Stimulated activated CD8-positive, alpha-beta memory T cell treated with anti-CD3 and anti-CD28 coated beads, Interleukin-7, amount 100 ng/mL, for 1 hour (primary cell): Measurements from ENCODE around the gene NPAP1.
"Not testable (repeated sequence)": the region's sequence is repeated elsewhere in the genome, so short reads cannot be mapped to it uniquely, and the experiment has no call there.

Source experiments
- DNase-seq, 2 donors: peaks; one replicate each; pipeline ENCODE4 v3.0.0-alpha.2; 2020; ENCODE audit warnings: low read depth in 2 of 2

Gene NPAP1

DNA sequence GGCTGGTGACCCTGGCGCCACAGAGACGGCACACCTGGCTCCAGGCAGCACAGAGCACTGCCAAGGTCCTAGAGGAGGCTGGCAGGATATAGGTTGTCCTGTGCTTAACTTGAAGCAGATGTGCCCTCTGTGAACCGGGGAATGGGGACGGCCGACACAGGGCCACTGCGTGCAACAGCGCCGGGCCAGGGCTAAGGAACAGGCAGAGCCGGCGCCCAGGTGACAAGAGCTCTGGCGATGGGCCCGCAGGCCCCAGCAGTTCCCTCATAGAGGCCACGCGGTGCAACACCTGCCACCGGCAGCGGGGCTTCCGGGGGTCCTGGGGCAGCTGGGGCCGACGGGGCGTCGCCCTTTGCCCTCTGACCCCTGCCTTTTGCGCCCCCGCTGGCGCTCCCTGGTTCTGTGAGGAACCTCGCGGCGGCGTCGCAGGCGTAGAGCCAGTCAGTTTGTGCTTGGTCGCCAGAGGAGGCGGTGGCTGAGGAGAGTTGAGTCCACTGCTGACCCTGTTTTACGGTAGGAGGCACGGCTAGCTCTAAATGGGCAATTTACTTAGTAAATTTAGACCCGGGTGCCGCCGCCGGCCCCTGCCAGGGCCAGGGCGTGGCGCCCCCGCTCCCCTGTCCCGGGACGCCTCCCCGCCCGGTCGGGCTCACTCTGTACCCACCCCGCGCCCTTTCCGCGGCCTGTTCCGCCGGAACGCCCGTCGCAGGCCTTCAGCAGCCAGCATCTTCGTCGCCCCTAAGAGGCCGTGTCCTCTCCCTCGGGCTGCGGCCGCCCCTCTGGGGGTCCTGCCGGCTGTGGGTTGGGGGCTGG is at the start of gene NPAP1:
Gene NPAP1, plus strand, starts transcription at position 444 of the 813 bp plus-strand sequence. Its CDS starts 93 bp downstream, at position 537.
- no peak for DNase-seq

- DNase-seq = no peak
Measured at GRCh38 chr15:24627443-24627842, 48.1 kb upstream of the NPAP1 start.

GRCh38 chr15:24633082-24633481 is 42.5 kb upstream of the NPAP1 start:
- no peak for DNase-seq

DNA sequence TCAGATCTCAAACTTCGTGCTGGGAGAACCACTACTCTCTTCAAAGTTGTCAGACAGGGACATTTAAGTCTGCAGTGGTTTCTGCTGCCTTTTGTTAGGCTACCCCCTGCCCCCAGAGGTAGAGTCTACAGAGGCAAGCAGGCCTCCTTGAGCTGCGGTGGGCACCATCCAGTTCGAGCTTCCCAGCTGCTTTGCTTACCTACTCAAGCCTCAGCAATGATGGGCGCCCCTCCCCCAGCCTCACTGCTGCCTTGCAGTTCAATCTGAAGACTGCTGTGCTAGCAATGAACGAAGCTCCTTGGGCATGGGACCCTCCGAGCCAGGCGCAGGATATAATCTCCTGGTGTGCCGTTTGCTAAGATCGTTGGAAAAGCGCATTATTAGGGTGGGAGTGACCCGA is 36.2 kb upstream of the NPAP1 start:
- not testable (repeated sequence) for DNase-seq

DNA sequence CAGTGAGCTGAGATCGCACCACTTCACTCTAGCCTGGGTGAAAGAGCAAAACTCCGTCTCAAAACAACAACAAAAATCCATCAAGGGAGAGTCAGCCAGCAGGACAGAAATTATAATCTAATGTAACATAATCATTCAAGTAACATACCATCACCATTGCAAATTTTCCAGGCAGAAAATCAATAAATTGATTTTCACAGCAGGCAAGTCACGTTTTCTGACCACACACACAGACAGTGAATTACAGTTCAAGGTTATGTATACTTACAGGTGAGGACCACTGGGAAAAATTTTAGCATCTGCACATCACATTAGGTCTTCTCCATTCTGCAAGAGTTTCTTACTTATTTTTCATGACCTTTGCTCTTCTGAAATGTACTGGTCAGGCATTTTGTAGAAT is 29.9 kb upstream of the NPAP1 start:
- DNase-seq = no peak

DNA sequence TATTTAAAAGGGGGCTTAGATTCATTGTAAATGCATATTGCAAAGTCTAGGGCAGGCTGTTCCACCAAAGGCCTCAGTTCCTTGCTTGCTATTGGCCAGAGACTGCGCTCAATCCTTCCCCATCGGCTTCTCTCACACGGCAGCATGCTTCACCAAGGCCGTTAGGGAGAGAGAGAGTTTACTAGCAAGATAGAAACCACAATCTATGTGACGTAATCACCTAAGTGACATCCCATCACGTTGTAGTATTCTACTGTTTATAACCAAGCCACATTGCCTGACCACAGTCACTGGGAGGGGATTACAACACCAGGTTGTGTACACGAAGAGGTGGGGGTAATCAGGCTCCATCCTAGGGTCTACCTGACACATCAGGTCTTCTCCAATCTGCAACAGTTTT is 16.0 kb upstream of the NPAP1 start:
- DNase-seq = no peak

DNA sequence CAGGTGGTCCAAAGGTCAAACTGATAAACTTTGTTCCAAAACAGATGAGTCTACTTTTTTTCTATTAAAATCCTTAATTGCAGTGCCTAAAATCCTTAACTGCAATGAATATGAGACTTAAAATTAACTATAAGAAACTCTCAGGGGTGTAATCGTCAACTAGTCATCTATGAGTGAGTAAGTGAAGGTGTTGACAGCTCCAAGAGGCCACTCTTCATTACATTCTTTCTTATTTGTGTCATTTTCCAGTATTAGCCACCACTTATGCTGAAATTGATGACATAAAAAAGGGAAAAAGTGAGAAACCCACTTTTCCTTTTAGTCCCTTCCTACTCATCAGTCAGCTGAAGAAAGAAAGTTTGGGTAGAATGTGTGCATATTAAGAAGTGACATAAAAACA is 12.6 kb upstream of the NPAP1 start:
- no peak for DNase-seq

DNA sequence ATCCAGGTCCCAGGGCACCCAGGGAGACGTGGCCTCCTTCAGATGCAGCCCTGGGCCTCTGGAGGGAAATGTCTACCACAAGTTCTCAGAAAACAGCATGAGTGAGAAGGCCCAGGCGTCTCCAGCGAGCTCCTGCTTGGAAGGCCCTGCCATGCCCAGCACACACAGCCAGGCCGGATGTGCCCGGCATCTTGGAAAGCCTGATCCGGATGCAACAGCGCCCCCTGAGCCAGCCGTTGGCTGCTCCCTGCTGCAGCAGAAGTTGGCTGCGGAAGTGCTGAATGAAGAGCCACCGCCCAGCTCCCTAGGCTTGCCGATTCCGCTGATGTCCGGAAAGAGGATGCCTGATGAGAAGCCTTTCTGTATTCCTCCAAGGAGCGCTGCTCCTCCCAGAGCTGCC is 856 bp downstream of the NPAP1 start:
- DNase-seq = no peak

GRCh38 chr15:24678485-24678884 is 2.9 kb downstream of the NPAP1 start:
- no peak for DNase-seq

DNA sequence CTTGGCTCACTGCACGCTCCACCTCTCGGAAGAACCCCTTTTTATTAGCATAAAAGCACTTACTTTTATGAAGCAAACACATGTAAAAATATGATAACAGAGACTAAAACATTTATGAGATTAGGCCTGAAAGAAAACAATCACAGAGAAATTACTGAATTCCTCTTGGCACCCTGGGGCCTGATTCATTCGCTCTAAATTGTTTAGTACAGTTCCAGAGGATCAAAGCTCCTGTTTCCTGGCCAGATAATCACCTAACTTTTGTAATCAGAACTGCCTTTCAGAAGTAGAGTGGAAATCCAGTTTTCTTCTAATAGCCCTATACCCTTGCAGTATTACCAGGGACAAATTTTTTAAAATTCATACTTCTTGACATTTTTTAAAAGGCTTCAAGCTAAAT is 6.4 kb downstream of the NPAP1 start:
- no peak for DNase-seq

DNA sequence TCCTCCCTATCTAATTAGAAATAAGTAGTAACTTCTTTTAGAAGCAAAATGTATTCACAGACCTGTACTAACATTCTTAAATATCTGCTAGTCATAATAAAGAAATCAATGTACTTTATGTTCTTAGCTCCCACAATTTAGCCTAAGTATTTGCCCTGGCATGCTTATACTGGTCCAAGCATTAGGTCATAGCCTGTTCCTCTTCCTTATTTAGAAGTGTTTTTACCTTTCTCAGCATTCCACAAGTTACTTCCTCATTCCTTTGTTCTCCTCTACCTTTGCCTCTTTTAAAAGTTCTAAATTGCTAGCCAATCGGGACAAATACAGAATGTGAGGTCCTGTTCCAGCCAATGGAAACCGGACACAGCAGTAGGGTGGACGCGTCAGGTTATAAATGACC is 7.3 kb downstream of the NPAP1 start:
- DNase-seq = not testable (repeated sequence)

DNA sequence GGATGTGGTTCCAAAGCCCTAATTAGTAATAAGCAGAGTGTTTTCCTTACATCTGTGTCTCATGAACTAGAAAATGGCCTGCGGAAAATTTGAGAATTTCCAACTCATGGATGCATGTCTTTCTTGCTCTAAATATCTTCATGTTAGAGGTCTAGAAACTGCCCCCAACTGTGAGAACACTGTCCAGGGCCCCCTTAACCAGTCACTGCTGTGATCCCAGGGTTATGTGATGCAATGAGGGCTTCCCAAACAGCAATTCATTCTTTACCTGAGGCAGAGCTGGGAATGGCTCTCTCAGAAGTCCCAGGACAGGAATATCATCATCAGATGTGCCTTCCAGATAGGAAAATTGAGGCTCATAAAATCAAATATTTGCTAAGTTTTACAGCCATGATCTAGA is 8.2 kb downstream of the NPAP1 start:
- DNase-seq = no peak

DNA sequence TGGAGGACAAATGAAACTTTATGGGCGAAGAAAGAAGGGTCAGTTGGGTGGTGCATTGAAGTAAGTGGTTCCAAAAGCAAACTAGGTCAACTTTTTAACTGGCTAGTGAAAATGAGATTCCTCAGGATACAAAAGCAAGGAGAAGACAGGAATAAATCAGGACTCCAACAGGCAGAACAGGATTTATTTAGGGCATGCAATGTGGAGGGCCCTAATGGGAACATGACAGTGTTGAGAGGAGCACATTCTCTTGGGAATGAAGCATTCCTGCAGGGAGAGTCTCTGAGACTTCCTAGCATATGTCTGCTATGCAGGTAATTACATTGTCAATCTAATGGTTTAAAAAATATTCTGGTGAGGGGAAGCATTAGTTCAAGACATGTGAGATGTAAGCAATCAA is 8.7 kb downstream of the NPAP1 start:
- DNase-seq = no peak

DNA sequence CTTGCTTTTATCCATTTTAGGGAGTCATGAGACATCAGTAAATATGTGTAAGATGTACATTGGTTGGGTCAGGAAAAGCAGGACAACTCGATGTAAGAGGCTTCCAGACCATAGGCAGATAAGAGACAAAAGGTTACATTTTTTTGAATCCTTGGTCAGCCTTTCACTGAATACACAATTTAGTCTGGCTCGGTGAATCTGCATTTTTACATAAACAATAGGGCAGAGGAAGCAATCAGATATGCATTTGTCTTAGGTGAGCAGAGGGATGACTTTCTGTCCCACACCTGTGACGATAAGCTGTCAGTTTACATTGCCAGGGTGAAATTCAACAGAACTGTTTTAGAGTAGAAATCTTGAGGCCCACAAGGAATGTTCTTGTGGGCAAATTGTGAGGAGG is 20.6 kb downstream of the NPAP1 start:
- no peak for DNase-seq

- no peak for DNase-seq
Measured at GRCh38 chr15:24696842-24697241, 21.3 kb downstream of the NPAP1 start.

- no peak for DNase-seq
Measured at GRCh38 chr15:24718289-24719082, 42.9 kb downstream of the NPAP1 start.

DNA sequence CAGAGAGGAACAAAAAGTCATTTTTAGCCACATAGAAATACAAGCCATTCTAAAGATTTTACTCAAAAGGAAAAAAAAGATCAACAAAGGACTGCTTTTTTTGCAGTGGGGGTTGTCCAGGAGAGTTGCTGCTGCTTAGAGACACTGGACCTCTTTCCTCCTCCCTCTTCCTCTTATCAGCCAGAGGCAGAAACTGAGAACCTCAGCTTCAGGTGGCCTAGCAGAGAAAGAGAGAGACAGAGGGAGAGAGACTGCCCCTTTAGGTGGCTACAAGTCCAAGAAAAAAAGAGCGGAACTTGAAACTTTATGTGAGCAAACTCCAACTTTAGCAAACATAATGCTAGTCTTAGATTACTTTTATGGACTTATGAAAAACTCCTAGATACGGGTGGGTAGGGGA is 54.2 kb downstream of the NPAP1 start:
- no peak for DNase-seq
